Measurements from ENCODE around the gene NFYA. TPM values are rescaled to one million over a fixed set of nuclear protein-coding genes. Genes with fewer than 3 reads are reported as not detected.

NFYA gene
- total and polyA plus RNA-seq, 9 of the 15 experiments (the other 6 are each of a cell fraction or from before 2014, with no cell fraction given), result 7.3 to 37.1 (median 21.8) TPM

DNA sequence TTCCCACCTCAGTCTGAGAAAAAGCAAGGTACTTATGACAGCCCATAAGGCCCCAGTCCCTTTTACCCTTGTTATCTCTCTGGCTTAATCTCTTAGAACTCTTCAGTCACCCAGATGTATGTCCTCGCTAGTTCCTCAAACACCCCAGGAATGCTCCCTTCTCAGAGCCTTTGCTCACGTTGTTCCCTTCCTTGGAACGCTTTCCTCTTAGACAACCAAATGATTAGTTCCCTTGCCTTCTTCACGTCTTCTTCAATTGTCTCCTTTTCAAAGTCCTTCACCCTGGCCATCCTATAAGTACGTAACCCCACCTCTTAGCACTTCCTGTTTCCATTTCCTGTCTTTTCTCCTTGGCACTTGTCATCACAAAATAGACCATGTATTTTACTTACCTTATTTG lies 20.9 kb upstream of the NFYA start:
- Histone ChIP-seq H4K20me1 (replicated peaks; ENCODE audit: control insufficient read depth, insufficient read depth, low read length) (0 out of 2 replicates have a peak, but pooled peaks cover 4% of the 10 kb centered on the region), H3K79me2 (ENCODE audit: control insufficient read depth, insufficient read depth, low read length) (no peaks in the 10 kb centered on the region), H3K27me3 (ENCODE audit: control insufficient read depth in 2 of 2, insufficient read depth in 2 of 2, low read length in 2 of 2) (no peaks in the 10 kb centered on the region), H2AFZ (ENCODE audit: low read depth, low read length) (peak overlapping the region; percentile 71), H3K4me2 (ENCODE audit: insufficient read depth, low read length) (no peak overlapping the region), H3K4me3 (no peak overlapping the region), H3K36me3 (ENCODE audit: control insufficient read depth, insufficient read depth, low read length) (no peaks in the 10 kb centered on the region), H3K9ac (ENCODE audit: insufficient read depth in 1 of 2, low read depth in 2 of 2, low read length in 2 of 2) (no peak overlapping the region), H3K9me1 (ENCODE audit: control insufficient read depth, insufficient read depth, low read length) (no peaks in the 10 kb centered on the region), H3K9me3 (replicated peaks; ENCODE audit: control insufficient read depth, insufficient read depth, low read depth, low read length) (no peaks in the 10 kb centered on the region), H3K4me1 (replicated peaks in 1 of 2; ENCODE audit: control insufficient read depth in 2 of 2, insufficient read depth in 2 of 2, low read length in 2 of 2) (peaks cover 4 to 12% of the 10 kb centered on the region in 2 experiments), H3K27ac (ENCODE audit: extremely low read depth, low read depth, low read length) (no peak overlapping the region)
- DNase-seq (ENCODE audit: extremely low read depth in 1 of 4, low spot score in 3 of 4) (no peak), FAIRE-seq (no peak), ATAC-seq (peak; percentile 22; the same call in 1 of the 3 replicates)
- no TSS peak for BruUV-seq (replicated peaks)
- POLR2A ChIA-PET, result interaction anchor here (1.7 kb wide), 1 partner anchor 24 kb away, joined by 4 read pairs; no protein-coding TSS in a partner anchor
- intact Hi-C loops (cut with micrococcal nuclease) (no loop called here), in situ Hi-C loops (cut with MboI) (no loop called here)
- CTCF ChIA-PET (ENCODE audit: low intra/inter-chr PET ratio), result no interaction called here
- 46% methylated on average over 5 of the region's 5 CpGs for WGBS (ENCODE audit: insufficient coverage, low coverage, missing lambda C conversion rate)
- TF ChIP-seq EHMT2 (IDR thresholded peaks at IDR 0.05) (peak; percentile 39; the same call in 1 of the 2 replicates), GABPA (tag; conservative IDR thresholded peaks at IDR 0.05; ENCODE audit: low read depth) (peak; percentile 63), ZNF239 (CRISPR knock-in tag; IDR thresholded peaks at IDR 0.05) (peak; percentile 86), PCBP2 (IDR thresholded peaks at IDR 0.05; ENCODE audit: low read depth, low read length, poor library complexity, severe bottlenecking) (no peak), NR2C1 (IDR thresholded peaks at IDR 0.05) (no peak), NR2C1 (tag; IDR thresholded peaks at IDR 0.05) (peak; percentile 48; the same call in 1 of the 2 replicates), NR1H2 (CRISPR knock-in tag; IDR thresholded peaks at IDR 0.05) (no peak), PYGO2 (tag; IDR thresholded peaks at IDR 0.05) (no peak), DDX20 (tag; IDR thresholded peaks at IDR 0.05; ENCODE audit: low read depth) (no peak), HIVEP1 (CRISPR knock-in tag; IDR thresholded peaks at IDR 0.05) (no peak), KLF1 (tag; IDR thresholded peaks at IDR 0.05) (no peak), GABPB1 (CRISPR knock-in tag; IDR thresholded peaks at IDR 0.05) (0 out of 2 replicates have a peak, but pooled peaks have one; percentile 4), ZNF584 (CRISPR knock-in tag; IDR thresholded peaks at IDR 0.05; ENCODE audit: low read depth) (0 out of 2 replicates have a peak, but pooled peaks have one; percentile 36), ERF (CRISPR knock-in tag; IDR thresholded peaks at IDR 0.05) (0 out of 2 replicates have a peak, but pooled peaks have one; percentile 19), ZEB2 (IDR thresholded peaks at IDR 0.05) (no peak), RFX5 (IDR thresholded peaks at IDR 0.05; ENCODE audit: low read depth, low read length) (no peak), GATAD2B (IDR thresholded peaks at IDR 0.05; ENCODE audit: borderline replicate concordance) (no peak), POLR3A (IDR thresholded peaks at IDR 0.05; ENCODE audit: borderline replicate concordance, extremely low read depth, insufficient read depth, insufficient read length) (no peak), TEAD1 (CRISPR knock-in tag; IDR thresholded peaks at IDR 0.05) (peak in 1 of 2 experiments; percentile 28; a peak in 1 of 4 replicates), ZNF778 (CRISPR knock-in tag; IDR thresholded peaks at IDR 0.05) (no peak)
- TF ChIP-seq, protein P1, sequence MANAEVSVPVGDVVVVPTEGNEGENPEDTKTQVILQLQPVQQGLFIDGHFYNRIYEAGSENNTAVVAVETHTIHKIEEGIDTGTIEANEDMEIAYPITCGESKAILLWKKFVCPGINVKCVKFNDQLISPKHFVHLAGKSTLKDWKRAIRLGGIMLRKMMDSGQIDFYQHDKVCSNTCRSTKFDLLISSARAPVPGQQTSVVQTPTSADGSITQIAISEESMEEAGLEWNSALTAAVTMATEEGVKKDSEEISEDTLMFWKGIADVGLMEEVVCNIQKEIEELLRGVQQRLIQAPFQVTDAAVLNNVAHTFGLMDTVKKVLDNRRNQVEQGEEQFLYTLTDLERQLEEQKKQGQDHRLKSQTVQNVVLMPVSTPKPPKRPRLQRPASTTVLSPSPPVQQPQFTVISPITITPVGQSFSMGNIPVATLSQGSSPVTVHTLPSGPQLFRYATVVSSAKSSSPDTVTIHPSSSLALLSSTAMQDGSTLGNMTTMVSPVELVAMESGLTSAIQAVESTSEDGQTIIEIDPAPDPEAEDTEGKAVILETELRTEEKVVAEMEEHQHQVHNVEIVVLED (CRISPR knock-in tag; IDR thresholded peaks at IDR 0.05), result 0 out of 2 replicates have a peak, but pooled peaks have one; percentile 6
- TF ChIP-seq, protein P2, sequence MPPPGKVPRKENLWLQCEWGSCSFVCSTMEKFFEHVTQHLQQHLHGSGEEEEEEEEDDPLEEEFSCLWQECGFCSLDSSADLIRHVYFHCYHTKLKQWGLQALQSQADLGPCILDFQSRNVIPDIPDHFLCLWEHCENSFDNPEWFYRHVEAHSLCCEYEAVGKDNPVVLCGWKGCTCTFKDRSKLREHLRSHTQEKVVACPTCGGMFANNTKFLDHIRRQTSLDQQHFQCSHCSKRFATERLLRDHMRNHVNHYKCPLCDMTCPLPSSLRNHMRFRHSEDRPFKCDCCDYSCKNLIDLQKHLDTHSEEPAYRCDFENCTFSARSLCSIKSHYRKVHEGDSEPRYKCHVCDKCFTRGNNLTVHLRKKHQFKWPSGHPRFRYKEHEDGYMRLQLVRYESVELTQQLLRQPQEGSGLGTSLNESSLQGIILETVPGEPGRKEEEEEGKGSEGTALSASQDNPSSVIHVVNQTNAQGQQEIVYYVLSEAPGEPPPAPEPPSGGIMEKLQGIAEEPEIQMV (tag; conservative IDR thresholded peaks at IDR 0.05; ENCODE audit: low read depth), result no peak

All from K562 (cell line).